OCI-M2 (cell line): Measurements from ENCODE around the gene CYTH2.

Source experiments
- DNase-seq: peaks from one replicate; lab custom pipeline; 2025; ENCODE audit not compliant: unreplicated experiment; lab: John Stamatoyannopoulos, UW

CYTH2 gene

GRCh38 chr19:48469289-48469881 is at the start of gene CYTH2:
Gene CYTH2 (plus strand): TSS chr19:48469369. CDS start chr19:48469508, 139 bp downstream.
- no peak for DNase-seq

GRCh38 chr19:48421548-48421947 is 47.6 kb upstream of the CYTH2 start:
- DNase-seq, result no peak

GRCh38 chr19:48424694-48425219 is 44.4 kb upstream of the CYTH2 start:
- DNase-seq, result no peak

GRCh38 chr19:48428670-48429069 is 40.5 kb upstream of the CYTH2 start:
- DNase-seq, result no peak

GRCh38 chr19:48433337-48433736 is 35.8 kb upstream of the CYTH2 start:
- no peak for DNase-seq

- no peak for DNase-seq
Measured at GRCh38 chr19:48436586-48436985, 32.6 kb upstream of the CYTH2 start.

- no peak for DNase-seq
Measured at GRCh38 chr19:48441360-48442050, 27.7 kb upstream of the CYTH2 start.

GRCh38 chr19:48442116-48443035 is 26.8 kb upstream of the CYTH2 start:
- DNase-seq, result no peak

GRCh38 chr19:48443256-48443655 is 25.9 kb upstream of the CYTH2 start:
- no peak for DNase-seq

GRCh38 chr19:48443731-48444128 is 25.4 kb upstream of the CYTH2 start:
- DNase-seq, result no peak

GRCh38 chr19:48444129-48444935 is 24.8 kb upstream of the CYTH2 start:
- DNase-seq, result no peak

- no peak for DNase-seq
Measured at GRCh38 chr19:48444936-48445200, 24.3 kb upstream of the CYTH2 start.

GRCh38 chr19:48445256-48445605 is 23.9 kb upstream of the CYTH2 start:
- DNase-seq, result peak; percentile 96

- peak; percentile 96 for DNase-seq
Measured at GRCh38 chr19:48445606-48446481, 23.3 kb upstream of the CYTH2 start, which contains the start of gene GRWD1. Gene GRWD1 (plus strand): TSS chr19:48445983. CDS start chr19:48446006, 23 bp downstream.

GRCh38 chr19:48446579-48446978 is 22.6 kb upstream of the CYTH2 start:
- no peak for DNase-seq

GRCh38 chr19:48448563-48448962 is 20.6 kb upstream of the CYTH2 start:
- DNase-seq, result no peak

- DNase-seq, result no peak
Measured at GRCh38 chr19:48450441-48450840, 18.7 kb upstream of the CYTH2 start.

- DNase-seq, result no peak
Measured at GRCh38 chr19:48450863-48451262, 18.3 kb upstream of the CYTH2 start.

GRCh38 chr19:48451624-48452023 is 17.5 kb upstream of the CYTH2 start:
- no peak for DNase-seq
